Hepatocyte (in vitro differentiated cells): ENCODE results near the gene FCRLA.
"Not testable (repeated sequence)": the region's sequence is repeated elsewhere in the genome, so short reads cannot be mapped to it uniquely, and the experiment has no call there.

Source experiments
- CTCF ChIP-seq: fragments of 200-600 bp; sonication (generic); IDR thresholded peaks from 2 replicates; pipeline ENCODE4 v1.5.1; 2016; ENCODE audit warnings: antibody characterized with exemption, mild to moderate bottlenecking; ENCODE audit not compliant: poor library complexity
- EZH2phosphoT487 ChIP-seq: fragments of 200-600 bp; sonication (generic); IDR thresholded peaks from one replicate; pipeline ENCODE4 v1.6.1; 2018; ENCODE audit warnings: antibody characterized with exemption, mild to moderate bottlenecking, low read depth, moderate library complexity; ENCODE audit not compliant: unreplicated experiment, severe bottlenecking

GRCh38 chr1:161671045-161672020, 35.7 kb upstream of the FCRLA start:
- TF ChIP-seq EZH2phosphoT487, CTCF: not testable (repeated sequence)
